Measurements from ENCODE around the gene CLDN6.

The CLDN6 gene

GRCh38 chr16:3035972-3036725 is 18.2 kb upstream of the CLDN6 start:
- Histone ChIP-seq H3K36me3 (no peaks in the 10 kb centered on the region), H3K9me3 (no peaks in the 10 kb centered on the region), H3K27me3 (peaks cover 99% of the 10 kb centered on the region), H3K4me3 (ENCODE audit: low read depth, low read length) (no peak overlapping the region), H3K4me1 (peaks cover 3% of the 10 kb centered on the region; the same call in 1 of the 2 replicates)
- no peak for DNase-seq
- no peak for TF ChIP-seq CTCF (IDR thresholded peaks at IDR 0.05; ENCODE audit: low read depth, low read length)

- Histone ChIP-seq H3K27me3 (peaks cover 99% of the 10 kb centered on the region), H3K9me3 (no peaks in the 10 kb centered on the region), H3K4me3 (ENCODE audit: low read depth, low read length) (no peak overlapping the region), H3K36me3 (no peaks in the 10 kb centered on the region), H3K4me1 (peaks cover 3% of the 10 kb centered on the region; the same call in 1 of the 2 replicates)
- TF ChIP-seq CTCF (IDR thresholded peaks at IDR 0.05; ENCODE audit: low read depth, low read length): no peak
- no peak for DNase-seq
These were observed 17.4 kb upstream of the CLDN6 start for GRCh38 chr16:3035289-3035971.

GRCh38 chr16:3032624-3033023 is 14.6 kb upstream of the CLDN6 start:
- TF ChIP-seq CTCF (IDR thresholded peaks at IDR 0.05; ENCODE audit: low read depth, low read length): no peak
- Histone ChIP-seq H3K4me3 (ENCODE audit: low read depth, low read length) (no peak overlapping the region), H3K4me1 (peaks cover 11% of the 10 kb centered on the region), H3K9me3 (no peaks in the 10 kb centered on the region), H3K27me3 (peaks cover 93% of the 10 kb centered on the region), H3K36me3 (no peaks in the 10 kb centered on the region)
- no peak for DNase-seq

DNA sequence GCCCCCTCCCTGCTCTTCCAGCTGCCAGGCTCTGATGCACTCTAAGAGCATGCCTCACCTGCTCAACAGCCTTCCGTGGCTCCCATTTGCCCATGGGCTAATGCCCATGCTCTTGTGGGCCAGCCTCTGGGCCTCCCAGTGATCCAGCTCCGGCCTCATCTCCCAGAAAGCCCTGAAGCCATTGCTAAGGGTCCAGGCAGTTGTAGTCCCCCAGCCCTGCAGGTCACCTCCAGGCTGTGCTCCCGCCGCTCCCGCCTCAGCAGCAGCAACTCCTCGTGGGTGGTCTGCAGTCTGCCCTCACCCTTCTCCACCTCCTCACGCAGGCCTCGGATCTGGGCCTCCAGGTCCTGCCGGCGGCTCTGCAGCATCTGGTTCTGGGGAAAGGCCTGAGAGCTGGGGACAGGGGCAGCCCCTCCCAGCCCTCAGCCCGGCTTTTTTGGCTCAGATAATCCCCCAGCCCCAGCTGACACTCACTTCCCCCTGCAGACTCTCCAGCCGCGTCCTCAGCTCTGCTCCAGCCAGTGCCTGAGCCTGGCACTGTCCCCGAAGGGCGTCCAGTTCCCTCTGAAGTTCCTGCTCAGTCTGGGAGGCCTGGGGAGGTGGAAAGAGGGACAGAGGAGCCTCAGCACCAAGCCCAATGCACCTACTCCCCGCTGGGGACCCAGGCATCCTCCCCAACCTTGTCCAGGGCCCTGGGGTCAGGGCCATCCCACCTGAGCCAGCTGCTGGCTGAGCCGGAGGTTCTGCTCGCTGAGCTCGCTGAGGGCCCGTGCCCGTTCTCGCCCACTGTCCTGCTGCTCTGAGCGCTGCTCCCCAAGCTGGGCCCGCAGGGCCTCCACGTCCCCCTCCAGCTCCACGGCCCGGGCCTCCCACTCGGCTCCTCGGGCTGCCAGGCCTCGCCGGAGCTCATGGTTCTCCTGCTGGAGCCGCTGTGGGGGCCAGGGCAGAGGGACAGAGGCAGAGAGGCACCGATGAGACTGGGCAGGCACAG is 12.5 kb upstream of the CLDN6 start:
- Histone ChIP-seq H3K27me3 (peaks cover 72% of the 10 kb centered on the region), H3K9me3 (no peaks in the 10 kb centered on the region), H3K36me3 (peaks cover 19% of the 10 kb centered on the region), H3K4me1 (peaks cover 11% of the 10 kb centered on the region), H3K4me3 (ENCODE audit: low read depth, low read length) (no peak overlapping the region)
- DNase-seq: no peak
- TF ChIP-seq CTCF (IDR thresholded peaks at IDR 0.05; ENCODE audit: low read depth, low read length): no peak

GRCh38 chr16:3029491-3030221 is 11.7 kb upstream of the CLDN6 start:
- H3K36me3 ChIP-seq: peaks cover 19% of the 10 kb centered on the region
- no peak overlapping the region for H3K4me3 ChIP-seq (ENCODE audit: low read depth, low read length)
- DNase-seq: no peak
- H3K4me1 ChIP-seq: peaks cover 11% of the 10 kb centered on the region
- H3K9me3 ChIP-seq: no peaks in the 10 kb centered on the region
- TF ChIP-seq CTCF (IDR thresholded peaks at IDR 0.05; ENCODE audit: low read depth, low read length): no peak
- peaks cover 64% of the 10 kb centered on the region for H3K27me3 ChIP-seq
